SH-SY5Y (cell line): ENCODE data around the gene MUC6.

Experiments
- GATA2 ChIP-seq: IDR thresholded peaks from 2 replicates; pipeline ENCODE4 v1.6.1; 2011; ENCODE audit warnings: mild to moderate bottlenecking, low read depth, low read length
- GATA3 ChIP-seq: IDR thresholded peaks from 2 replicates; pipeline ENCODE4 v1.6.1; 2011; ENCODE audit warnings: low read depth, mild to moderate bottlenecking, low read length, moderate library complexity

- TF ChIP-seq GATA3 (no peak), GATA2 (no peak)
Observed at GRCh38 chr11:977830-978720, 58.4 kb downstream of the MUC6 start.
